Measurements from ENCODE around the gene SLC15A3. TPM values are rescaled to one million over a fixed set of nuclear protein-coding genes. Genes with fewer than 3 reads are reported as not detected.

Gene SLC15A3
- total RNA-seq, 4 donors from 2014 or later: 3.7 to 61.9 (median 8.8) TPM

DNA sequence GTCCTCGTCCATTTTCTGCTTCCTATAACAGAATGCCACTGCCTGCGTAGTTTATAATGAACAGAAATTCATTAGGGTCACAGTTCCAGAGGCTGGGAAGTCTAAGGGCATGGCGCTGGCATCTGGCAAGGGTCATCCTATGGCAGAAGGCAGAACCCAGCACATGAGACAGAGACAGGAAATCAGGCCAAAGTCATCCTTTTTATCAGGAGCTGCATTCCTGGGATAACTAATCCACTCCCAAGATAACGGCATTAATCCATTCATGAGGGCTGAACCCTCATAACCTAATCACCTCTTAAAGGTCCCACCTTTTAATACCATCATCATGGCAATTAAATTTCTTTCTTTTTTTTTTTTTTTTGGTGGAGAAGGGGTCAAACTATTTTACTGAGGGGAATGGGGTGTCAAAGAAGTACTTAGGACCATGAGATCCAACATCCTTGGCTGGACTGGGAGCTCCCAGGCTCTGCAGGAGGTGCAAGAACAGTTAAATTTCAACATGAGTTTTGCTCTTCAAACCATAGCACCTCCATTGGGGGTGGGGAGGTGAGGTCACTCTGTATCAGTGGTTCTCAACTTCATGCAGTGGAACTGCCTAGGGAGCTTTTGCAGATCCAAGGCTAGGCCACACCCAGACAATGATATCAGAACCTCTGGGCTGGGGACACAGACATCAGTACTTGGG lies 33.6 kb downstream of the SLC15A3 start:
- Histone ChIP-seq H3K9me3 (no peaks in the 10 kb centered on the region), H3K4me1 (peaks cover 0 to 17% (median 12%) of the 10 kb centered on the region in 4 donors), H3K4me3 (no peak overlapping the region), H3K36me3 (peaks cover 0 to 36% (median 0%) of the 10 kb centered on the region in 3 donors), H3K27ac (peak overlapping the region in 1 of 4 donors; percentile 25), H3K27me3 (no peaks in the 10 kb centered on the region)
- TF ChIP-seq, protein P1, sequence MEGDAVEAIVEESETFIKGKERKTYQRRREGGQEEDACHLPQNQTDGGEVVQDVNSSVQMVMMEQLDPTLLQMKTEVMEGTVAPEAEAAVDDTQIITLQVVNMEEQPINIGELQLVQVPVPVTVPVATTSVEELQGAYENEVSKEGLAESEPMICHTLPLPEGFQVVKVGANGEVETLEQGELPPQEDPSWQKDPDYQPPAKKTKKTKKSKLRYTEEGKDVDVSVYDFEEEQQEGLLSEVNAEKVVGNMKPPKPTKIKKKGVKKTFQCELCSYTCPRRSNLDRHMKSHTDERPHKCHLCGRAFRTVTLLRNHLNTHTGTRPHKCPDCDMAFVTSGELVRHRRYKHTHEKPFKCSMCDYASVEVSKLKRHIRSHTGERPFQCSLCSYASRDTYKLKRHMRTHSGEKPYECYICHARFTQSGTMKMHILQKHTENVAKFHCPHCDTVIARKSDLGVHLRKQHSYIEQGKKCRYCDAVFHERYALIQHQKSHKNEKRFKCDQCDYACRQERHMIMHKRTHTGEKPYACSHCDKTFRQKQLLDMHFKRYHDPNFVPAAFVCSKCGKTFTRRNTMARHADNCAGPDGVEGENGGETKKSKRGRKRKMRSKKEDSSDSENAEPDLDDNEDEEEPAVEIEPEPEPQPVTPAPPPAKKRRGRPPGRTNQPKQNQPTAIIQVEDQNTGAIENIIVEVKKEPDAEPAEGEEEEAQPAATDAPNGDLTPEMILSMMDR (IDR thresholded peaks at IDR 0.05): no peak
- no peak for TF ChIP-seq POLR2A (IDR thresholded peaks at IDR 0.05)
- DNase-seq: no peak

- TF ChIP-seq POLR2A (IDR thresholded peaks at IDR 0.05): no peak
- TF ChIP-seq, protein P1 (IDR thresholded peaks at IDR 0.05): no peak
- DNase-seq: no peak
- Histone ChIP-seq H3K4me3 (no peak overlapping the region), H3K27me3 (no peaks in the 10 kb centered on the region), H3K36me3 (peaks cover 0 to 28% (median 0%) of the 10 kb centered on the region in 3 donors), H3K27ac (peak overlapping the region in 1 of 4 donors; percentile 8), H3K4me1 (peaks cover 0 to 24% (median 12%) of the 10 kb centered on the region in 4 donors), H3K9me3 (no peaks in the 10 kb centered on the region)
These were observed 34.7 kb downstream of the SLC15A3 start for GRCh38 chr11:60917267-60917666.

GRCh38 chr11:60916669-60917206 lies 35.2 kb downstream of the SLC15A3 start:
- DNase-seq: no peak
- H3K27ac ChIP-seq: peak overlapping the region in 1 of 4 donors; percentile 8

DNA sequence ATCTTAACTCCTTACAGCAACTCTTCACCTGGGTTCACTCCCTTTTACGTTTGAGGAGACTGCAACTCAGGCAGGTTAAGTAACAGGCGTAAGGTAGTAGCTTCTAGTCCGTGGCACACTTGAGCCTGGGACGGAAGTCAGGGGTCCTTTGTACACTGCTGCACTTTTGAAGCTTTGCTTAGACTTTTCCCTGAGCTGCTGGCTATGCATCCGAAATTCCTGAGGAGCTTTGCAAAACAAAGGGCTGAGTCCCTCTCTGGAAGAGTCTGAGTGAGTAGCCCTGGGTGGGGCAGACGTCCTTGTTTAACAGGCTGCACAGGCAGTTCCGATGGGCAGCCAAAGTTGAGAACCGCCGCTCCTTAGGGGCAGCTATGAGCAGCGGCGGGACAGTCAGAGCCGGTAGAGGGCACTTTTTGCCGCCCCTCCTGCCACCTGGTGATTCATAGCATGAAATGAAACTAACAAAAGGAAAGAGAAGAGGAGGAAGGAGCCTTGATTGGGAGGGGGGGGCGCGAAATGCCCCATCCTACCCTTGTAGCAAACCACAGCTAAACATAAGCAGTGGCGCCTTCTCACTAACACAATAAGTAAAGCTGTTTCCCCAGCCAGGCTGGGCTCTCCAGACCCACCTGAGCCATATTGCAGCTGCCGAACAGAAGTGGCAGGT lies 36.6 kb downstream of the SLC15A3 start:
- Histone ChIP-seq H3K27ac (peak overlapping the region; percentile 90 to 94 (median 92)), H3K27me3 (no peaks in the 10 kb centered on the region), H3K4me3 (peak overlapping the region; percentile 57 to 81 (median 72)), H3K36me3 (peaks cover 0 to 10% (median 0%) of the 10 kb centered on the region in 3 donors), H3K4me1 (peaks cover 0 to 24% (median 18%) of the 10 kb centered on the region in 4 donors), H3K9me3 (no peaks in the 10 kb centered on the region)
- TF ChIP-seq, protein P1 (IDR thresholded peaks at IDR 0.05): peak in 4 of 6 experiments; percentile 16 to 32 (median 24)
- no peak for TF ChIP-seq POLR2A (IDR thresholded peaks at IDR 0.05)
- DNase-seq: peak; percentile 64 to 93 (median 90)

More at GRCh38 chr11:60916669-60917206, 35.2 kb downstream of the SLC15A3 start:
- Histone ChIP-seq H3K27me3 (no peaks in the 10 kb centered on the region), H3K4me3 (no peak overlapping the region), H3K4me1 (peaks cover 0 to 24% (median 12%) of the 10 kb centered on the region in 4 donors), H3K36me3 (peaks cover 0 to 23% (median 0%) of the 10 kb centered on the region in 3 donors), H3K9me3 (no peaks in the 10 kb centered on the region)
- TF ChIP-seq, protein P1 (IDR thresholded peaks at IDR 0.05): no peak
- no peak for TF ChIP-seq POLR2A (IDR thresholded peaks at IDR 0.05)

DNA sequence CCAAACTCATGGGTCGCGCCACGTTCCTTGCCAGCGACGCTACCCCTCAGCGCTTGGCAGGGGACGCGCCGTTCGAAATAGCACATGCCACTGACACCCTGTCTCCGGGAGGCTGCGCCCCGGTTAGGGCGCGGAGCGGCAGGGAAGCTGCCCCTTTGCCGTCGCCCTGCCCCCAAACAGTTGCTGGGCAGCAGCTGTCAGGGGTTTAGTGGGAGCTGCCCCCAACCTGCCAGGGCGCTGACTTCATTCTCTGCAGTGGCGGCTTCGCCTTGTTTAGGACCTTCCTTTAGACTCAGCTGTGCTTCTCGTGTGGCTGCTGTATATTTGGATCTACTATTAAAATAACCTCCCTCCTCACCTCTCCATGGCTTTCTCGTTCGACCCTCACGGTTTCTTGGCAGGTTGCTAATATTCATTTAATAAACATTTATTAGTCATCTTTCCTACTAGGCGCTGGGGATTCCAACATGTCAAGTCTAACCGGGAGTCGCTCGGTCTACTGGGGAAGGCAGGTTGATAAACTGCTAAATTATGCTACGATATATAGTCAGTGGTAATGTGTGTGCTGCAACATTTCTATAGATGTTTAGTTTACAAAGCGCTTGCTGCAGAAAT lies 37.2 kb downstream of the SLC15A3 start:
- Histone ChIP-seq H3K27ac (peak overlapping the region; percentile 90 to 94 (median 92)), H3K27me3 (no peaks in the 10 kb centered on the region), H3K36me3 (peaks cover 0 to 3% (median 0%) of the 10 kb centered on the region in 3 donors), H3K9me3 (no peaks in the 10 kb centered on the region), H3K4me1 (peaks cover 0 to 24% (median 18%) of the 10 kb centered on the region in 4 donors), H3K4me3 (peak overlapping the region; percentile 57 to 81 (median 72))
- no peak for TF ChIP-seq POLR2A (IDR thresholded peaks at IDR 0.05)
- TF ChIP-seq, protein P1 (IDR thresholded peaks at IDR 0.05): no peak
- DNase-seq: peak; percentile 35 to 68 (median 63)
